Activated CD4-positive, alpha-beta T cell treated with anti-CD3 and anti-CD28 coated beads, Interleukin-2, Interleukin-6, amounts not matched to agents 100 ng/mL and 50 ng/mL, durations not matched to agents 16 hours and 8 hours (primary cell): Measurements from ENCODE around the gene NTRK2.

Experiments used
- DNase-seq: peaks from one replicate; pipeline ENCODE4 v3.0.0-alpha.2; 2020

Gene NTRK2

DNA sequence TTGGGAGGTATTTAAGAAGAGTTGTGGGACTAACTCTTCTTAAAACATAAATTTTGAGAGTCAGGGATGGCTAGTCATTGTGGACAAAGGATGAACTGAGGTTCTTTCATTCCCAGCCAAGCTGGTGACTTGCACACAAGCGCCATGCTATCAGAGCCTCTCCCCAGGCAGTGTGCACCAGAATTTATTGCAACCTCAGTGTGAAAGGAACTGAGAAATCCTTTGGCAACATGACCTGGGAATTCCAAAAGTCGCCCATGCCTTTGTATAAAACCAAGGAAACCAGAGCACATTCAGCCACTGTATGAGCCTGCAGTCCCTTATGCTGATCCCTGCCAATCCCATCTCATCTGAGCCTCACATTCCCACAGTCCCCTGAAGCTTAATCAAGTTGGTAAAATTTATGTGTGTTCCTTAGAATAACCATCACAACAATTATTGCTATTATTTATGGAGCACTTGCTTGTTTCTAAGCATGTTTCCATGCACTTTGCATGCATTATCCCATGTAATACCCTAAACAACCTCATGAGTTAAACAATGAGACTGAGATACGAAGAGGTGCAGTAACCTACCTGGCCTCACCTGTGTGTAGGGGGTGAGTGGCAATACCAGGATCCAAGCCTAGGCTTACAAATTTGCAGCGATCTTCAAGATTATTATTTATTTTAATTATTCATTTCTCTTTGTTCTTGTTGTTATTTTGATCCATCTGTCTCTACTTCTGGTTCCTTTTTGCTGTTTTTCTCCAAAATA, 116.4 kb downstream of the NTRK2 start:
- DNase-seq: no peak

DNA sequence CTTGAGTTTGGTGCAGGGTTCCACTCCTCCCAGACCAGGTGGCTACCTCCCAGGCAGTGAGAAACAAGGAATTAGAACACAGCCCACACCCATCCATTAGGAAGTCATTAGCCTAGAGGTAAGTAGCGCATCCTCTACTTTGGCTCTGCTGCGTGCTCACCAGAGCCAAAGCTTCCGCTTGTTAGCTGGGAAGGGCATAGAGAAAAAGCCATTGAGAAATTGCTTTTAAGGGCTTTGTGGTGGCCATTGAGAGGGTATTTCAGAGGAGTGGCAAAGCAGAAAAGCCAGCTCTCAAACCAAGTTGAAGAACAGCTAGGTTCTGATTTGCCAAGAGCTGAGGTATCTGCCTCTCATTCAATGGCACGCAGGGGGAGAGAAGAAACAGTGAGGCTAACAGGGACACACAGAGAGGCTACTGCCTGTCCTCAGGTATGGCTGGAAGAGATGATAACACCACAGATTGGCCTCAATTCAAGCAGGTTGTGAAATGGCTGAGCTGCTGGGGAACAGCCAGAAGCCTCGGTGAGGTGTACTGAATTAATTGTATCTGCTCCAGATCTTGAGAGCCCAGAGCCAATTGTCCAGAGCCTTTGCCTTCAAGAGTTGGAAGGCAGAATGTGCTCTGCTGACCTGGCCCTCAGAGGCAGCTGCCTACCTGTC, 119.4 kb downstream of the NTRK2 start:
- no peak for DNase-seq

DNA sequence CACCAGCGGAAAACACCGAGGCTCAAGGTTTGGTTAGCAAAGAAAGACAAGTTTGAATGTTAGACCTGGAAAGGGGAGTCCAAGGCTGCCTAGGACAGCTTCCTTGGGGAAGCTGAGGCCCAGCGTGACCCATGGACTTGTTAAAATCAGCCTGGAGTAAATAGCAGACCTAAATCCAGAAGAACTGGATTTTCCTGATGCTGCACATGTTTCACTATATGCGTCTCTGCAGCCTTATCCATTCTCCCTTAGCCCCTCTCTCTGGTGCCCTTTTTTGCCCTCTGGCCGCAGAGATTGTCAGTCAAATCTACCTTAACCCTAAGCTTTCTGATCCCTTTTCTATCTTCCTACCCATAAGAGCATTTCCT, 119.9 kb downstream of the NTRK2 start:
- DNase-seq: no peak

DNA sequence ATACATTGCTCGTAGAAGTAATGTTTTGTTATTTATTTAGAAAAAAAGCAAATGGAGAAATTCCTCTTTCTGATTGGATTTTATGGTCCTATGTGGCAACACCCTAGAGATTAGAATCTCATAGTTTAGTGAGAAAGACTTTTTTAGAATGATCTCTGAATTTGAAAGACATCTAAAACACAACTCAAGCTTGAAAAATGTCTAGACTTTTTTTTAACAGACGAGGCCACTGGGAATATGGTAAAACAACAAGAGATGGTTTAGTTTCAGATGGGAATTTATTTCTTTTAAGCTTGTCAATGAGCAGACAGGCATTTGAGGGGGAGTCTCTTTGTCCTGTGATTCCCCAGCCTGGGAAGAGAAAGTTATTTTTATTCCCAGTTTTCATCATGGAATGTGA, 122.1 kb downstream of the NTRK2 start:
- no peak for DNase-seq

DNA sequence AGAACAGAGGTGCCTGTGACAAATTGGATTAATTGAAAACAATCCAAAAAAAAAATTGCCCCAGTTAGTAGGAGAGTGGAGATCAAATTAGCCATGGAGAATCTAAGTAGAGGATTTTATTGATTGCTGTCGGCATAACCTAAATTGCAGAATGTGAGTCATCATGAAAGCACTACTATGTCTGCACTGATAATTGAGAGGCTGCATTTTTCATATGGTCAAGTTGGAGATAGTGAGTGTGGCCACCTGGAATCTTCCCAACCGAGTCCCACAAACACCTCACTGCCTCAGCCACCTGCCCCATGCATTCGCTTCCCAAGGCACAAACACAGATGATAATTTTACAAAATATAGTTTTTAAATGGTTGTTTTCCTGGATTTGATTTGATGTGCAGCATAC, 123.7 kb downstream of the NTRK2 start:
- DNase-seq: no peak

DNA sequence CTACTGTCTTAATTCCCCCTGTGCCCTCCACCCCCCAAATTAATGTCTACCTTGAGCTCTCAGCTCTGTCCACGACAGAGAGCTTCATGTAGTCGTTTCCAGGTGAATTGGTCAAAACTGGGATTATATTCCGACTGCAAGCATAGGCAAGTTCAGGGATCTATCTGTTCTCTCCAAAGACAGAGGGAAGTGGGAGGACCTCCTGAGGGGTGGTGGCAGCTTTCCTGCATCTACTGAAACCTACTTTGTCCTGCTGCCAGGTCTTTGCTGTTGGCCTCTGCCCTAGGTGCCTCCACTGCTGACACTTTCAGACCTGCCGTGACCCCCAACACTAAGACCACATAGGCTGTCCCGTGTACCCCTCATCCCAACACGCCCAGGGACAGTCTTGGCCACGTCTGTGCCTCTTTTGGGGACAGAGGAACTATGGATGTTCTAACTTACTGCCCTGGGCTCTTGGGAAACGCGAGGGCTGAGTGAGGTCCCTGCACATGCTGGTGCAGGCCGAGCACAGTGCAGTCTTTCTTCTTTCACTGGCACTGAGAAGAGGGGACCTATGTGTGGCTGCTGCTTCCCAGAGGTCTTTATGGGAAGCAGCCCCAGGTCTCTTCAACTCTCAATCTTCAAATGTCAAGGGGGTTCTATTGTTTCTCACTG, 125.6 kb downstream of the NTRK2 start:
- no peak for DNase-seq

DNA sequence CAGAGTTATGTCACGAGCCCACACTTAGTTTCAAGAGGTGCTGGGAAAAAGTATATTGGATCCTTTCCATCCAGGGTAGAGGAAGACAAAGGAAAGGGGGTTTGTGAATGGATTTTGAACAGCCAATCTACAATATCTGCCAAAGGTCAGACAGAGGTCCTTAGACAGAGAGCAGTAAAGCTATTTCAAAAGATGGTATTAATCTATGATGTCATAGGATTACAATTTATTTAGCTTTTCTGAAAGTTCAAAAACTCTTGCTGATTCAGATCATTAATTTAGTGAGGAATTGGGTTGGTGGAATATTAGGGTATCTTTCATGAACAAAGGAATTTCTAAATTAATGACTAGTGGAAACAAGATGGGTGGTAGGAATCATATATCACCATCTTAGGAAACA, 126.9 kb downstream of the NTRK2 start:
- no peak for DNase-seq

DNA sequence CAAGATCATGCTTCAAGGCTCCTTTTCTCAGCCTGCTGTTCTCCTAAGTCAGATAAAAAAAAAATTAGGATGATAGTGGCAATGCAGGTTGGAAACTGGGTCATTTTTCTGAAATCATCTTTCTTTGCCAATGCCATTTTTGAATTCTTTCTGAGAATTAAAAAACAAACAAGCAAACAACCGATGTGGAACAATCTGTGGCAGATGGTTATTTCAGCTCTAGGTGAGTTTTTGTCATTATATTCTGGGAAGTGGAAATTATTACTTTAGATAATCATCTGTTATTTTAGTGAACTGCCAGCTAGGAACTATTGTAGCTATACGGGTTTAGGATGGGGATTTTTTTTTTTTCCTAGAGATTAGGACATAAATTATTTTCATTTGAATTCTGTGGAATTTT, 129.7 kb downstream of the NTRK2 start:
- DNase-seq: no peak

DNA sequence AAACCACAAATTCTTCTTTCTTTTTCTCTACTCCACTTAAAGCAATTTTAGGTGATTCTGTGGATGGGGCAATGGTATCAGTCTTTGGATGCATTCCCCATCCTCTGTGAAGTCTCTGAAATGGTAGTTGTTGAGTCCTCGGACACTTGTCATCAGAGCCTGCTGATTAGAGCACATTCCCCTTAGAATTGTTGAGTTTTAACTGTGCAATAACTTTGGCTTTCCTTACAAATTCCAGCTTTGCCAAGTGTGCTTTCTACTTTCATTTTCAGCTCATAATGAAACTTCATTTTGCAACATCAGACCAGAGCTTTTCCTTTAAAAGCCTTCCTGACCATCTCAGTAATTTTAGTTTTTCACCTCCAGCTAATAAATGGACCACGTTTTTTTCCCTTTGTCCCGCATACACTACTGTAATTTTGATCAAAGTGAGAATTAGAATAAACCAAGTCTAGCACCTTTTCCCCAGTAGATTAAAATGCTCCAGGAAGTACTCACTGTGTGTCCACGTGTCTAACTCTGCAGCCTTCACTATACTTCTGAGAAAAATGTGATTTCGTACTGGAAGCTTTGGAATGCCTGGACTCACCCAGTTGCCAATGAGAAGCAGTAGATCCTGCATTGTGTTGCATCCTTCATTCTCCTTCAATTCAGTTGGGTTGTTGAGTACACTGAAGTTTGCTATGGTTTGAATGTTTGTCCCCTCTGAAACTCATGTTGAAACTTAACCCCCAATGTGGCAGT, 135.6 kb downstream of the NTRK2 start:
- DNase-seq: no peak

DNA sequence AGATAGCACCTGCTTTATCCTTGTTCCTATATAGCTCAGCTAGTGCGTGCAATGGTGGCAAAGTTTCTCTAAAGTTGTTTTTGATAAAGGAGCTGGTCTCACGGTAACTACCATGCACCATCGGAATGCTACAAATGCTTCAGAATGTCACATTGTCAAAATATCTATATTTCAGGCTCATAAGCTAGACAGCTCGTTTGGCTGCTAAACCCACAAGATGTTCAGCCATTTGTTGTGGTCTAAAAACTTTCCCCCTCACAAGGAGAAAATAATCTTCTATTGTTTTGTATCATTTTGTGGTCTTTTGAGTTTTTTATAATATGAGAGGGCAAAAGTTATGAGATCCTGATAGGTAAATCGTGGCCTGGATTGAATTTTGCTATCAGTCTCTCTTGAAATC, 137.9 kb downstream of the NTRK2 start:
- no peak for DNase-seq

DNA sequence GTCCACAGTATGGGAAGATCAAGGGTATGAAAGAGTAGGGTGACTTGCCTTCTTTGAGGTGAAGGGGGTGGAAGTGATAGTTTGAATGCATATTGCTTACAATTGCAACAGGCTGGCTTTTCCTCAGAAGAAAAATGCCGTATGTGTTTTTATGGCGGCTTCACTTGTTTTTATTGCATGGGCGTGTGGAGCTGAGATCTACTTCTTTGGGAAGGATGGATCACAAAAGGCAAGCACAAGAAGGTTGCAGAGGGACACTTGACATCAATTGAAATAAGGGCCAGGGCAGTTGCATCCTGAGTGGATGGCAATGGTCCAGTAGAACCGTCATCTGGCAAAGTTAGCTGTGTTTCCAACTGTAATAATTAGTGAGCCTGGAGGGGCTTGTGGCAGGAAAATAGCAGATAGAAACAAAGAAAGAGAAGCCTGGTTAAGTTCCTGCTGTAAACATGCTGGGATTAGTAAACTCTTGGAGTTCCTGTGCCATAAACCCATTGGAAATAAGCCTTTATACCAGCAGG, 138.4 kb downstream of the NTRK2 start:
- DNase-seq: no peak

DNA sequence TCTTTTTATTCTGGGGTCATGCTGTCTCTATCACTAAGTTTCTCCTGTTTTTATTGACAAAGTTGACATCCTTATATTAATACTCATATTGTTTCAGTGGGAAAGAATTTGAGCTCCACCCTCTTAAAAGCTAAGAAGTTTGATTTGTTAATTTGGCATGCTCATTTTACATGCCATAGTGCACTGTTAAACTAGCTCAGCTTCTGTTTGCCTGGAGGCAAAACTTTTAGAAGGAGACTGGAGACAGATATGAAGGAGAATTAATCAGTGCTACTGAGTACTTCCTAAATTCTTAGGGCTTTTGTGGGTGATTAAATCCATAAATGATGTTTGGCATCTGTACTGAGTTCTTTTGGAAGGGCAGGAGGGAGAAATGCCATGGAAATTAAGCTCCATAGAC, 138.9 kb downstream of the NTRK2 start:
- no peak for DNase-seq

DNA sequence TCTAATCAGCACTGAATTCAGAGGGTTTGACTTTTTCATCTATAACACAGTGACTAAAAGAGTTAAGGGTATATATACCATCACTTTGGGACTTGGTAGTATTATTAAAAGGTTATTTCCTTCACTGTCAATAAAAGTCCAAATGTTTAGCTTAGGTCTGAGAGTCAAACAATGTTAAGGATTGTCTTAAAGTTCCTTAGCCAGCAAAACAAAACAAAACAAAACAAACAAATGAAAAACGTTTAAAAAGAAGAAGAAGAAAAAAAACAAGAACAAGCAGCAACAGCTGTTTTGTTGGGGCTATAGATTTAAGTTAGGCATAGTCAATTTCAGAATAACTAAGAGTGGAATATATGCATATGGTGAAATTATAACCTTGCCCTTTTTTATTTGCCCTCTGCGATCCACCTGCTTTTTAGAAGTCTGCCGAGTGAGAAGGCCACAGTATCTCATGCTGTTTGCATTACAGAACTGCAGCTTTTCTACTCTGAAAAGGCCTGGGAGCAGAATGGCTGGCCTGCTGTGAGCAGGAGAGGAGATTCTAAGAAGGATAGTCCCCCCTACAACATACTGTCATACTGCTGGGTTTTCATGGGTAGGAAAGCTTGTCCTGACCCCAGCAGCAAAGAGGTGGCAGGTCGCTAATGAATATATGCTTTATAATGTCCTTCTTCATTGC, 141.7 kb downstream of the NTRK2 start:
- DNase-seq: no peak

DNA sequence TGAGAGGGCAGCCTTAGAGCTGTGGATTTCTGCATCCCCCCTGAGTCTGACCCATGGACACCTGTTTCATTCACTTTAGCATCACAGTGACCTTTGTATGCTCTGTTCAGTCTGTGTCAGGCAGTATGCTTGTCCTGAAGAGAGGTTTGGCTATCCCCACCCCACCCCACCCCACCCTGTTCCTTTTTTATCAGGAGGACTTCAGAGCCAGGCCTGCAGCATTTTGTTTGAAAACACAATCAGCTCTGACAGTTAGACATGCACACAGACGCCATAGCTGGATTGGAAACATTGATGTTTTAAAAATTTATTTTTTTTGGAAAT, 142.2 kb downstream of the NTRK2 start:
- no peak for DNase-seq

DNA sequence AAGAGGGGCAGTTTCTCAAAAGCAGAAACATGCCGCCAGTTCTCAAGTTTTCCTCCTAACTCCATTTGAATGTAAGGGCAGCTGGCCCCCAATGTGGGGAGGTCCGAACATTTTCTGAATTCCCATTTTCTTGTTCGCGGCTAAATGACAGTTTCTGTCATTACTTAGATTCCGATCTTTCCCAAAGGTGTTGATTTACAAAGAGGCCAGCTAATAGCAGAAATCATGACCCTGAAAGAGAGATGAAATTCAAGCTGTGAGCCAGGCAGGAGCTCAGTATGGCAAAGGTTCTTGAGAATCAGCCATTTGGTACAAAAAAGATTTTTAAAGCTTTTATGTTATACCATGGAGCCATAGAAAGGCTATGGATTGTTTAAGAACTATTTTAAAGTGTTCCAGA, 142.8 kb downstream of the NTRK2 start:
- DNase-seq: no peak

DNA sequence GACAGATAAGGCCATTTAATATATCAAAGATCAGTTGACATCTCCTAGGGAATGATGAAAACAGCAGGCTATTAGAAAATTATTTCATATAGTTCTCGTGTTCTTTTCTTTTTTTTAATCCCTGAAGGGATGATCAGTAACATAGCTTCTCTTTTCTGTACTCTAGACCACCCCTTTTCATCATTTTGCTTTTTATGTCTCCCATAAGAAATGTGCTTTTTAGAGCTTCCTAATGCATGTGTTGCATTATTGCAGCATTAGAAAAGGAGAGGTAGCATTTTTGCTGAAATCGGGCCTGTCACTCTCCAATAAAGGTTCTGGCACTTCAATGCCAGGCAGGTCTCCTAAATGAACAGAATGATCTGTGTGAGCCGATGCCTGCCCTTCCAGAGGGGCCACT, 143.3 kb downstream of the NTRK2 start:
- no peak for DNase-seq

DNA sequence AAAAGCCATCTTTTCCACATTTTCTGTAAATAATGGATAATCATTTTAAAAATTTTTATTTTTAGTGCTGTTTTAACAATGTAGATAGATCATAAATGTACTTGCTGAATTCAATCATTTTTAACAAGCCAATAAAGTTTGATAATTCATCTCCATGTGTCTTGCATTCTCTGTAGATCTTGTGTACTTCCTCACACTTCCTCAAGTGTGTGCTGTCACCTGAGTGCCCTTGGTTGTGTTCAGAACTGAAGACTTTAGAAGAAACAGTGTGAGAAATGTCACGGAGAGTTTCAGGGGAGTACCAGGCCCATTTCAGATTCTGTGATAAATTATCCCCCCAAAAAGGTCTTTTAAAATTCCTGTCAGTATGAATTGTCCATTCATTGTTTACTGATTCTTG, 146.0 kb downstream of the NTRK2 start:
- no peak for DNase-seq

DNA sequence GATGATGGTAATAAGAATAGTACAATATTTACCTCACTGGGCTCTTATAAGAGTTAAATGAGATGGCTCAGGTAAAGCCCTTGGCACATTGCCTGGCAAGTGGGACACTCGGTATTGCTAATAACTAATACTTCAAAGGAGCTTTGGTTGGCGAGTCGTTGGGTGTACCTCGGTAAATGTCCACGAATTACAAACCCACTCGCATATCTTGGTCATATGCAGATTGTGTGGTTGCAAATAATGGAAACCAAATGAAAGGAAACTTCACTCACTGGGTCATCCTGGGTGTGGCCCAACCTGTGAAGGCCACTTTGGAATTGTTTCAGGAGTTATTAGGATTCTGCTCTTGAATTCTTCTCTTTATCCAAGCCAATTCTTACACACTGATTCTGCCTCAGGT, 147.5 kb downstream of the NTRK2 start:
- no peak for DNase-seq

DNA sequence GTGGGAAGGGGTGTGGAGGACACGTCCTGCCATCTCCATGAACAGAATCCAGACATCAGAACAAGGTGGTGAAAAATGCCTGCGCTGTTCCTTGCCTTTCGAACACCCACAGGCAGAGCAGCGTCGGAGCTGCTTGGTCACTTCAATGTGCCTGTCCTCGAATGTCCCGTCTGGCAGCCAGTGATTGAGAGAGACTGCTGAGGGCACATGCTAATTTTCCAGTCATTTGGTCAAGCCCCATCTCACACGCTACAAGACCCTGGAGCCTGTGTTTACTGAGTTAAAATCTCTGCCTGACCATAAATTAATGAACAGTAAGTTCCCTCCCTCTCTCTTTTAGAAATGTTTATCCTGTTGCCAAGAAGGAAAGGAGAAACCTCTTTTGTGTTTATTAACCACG, 149.3 kb downstream of the NTRK2 start:
- no peak for DNase-seq

DNA sequence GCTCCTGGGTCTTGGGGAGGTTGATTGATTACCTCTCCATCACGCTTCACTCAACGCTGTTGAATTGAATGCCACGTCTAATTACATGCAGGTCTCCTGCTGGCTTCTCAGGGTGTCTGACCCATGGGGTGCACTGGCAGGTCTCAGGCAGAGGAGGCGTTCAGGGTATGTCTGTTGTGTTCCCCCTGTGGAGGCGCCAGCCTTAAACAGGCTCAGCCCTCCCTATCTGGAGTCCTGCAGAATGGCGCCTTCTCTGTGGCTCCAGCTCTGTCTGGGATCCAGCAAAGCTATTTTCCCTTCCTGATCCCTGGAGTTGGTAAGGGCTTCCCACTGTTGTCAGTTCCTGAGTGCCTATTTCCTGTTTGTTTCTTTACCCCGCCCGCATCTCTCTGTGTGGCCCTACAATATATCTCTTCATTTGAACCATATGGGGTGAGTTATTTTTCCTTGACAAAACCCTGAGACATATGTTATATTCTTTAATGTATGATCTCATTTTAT, 150.0 kb downstream of the NTRK2 start:
- DNase-seq: no peak

DNA sequence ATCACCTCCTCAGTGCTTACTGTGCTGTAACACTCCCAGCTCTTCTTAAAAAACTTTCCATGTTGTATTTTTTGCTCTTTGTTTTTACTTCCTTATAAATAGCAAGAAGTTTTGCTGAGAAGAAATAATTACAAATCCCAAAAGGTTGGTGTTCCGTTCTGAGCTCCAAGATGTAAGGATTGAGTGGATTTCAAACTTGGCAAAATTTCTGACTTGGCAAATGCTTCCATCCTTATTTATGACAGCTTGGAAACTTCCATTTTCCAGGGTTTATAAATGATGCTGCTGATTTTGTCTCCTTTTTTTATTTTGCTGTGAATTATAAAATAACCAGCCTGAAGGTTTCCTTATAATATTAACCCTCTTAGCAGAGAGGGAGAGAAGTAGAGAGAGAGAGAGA, 151.9 kb downstream of the NTRK2 start:
- no peak for DNase-seq

DNA sequence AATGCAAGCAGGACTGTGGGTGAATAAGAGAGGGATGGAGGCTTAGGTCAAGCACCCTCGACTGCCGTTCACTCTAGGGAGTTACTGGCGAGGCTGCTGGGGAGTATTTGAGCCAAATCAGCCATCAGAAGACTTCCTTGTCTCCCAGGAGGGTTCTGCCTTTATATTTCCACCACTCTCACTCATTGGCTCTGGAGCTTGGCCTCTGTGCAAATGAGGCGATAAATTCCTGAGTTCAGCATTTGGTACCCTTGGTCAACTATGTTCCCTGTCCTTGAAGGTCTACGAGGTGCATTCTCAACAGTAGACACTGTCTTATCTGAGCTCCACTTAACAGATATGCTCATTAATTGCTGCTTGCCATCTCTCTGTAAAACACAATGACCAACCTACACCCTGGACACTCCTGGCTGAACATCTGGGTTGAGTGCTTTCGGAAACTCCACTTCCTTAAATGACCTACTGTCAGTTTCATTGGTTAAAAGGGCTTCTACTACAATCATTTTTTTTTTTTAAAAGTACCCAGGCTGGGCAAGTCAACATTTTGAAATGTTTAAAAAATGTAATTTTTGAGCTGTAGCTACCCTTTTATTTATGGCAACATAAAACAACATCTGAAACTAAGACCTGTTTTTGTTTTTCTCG, 153.2 kb downstream of the NTRK2 start:
- DNase-seq: no peak
